Bronchial epithelial cell (primary cell): ENCODE results near the gene FHIT. TPM values are rescaled to one million over a fixed set of nuclear protein-coding genes. Genes with fewer than 3 reads are reported as not detected.
A peak's percentile ranks its signal among the peaks of the same experiment; 100 is the strongest.

Experiments
- DNase-seq: peaks from one replicate; pipeline ENCODE4 v3.0.0-alpha.2; 2010; ENCODE audit warnings: low read depth
- FAIRE-seq: peaks from 2 replicates; lab custom pipeline; 2011; peaks lifted over from hg19 to GRCh38; lab: Jason Lieb, UNC
- H3K27me3 ChIP-seq: 2 replicates; pipeline ENCODE4 v1.5.1; 2011; ENCODE audit warnings: low read length; ENCODE audit not compliant: control insufficient read depth, insufficient read depth
- H3K36me3 ChIP-seq: 2 replicates; pipeline ENCODE4 v1.5.1; 2011; ENCODE audit warnings: low read length; ENCODE audit not compliant: control insufficient read depth, insufficient read depth
- H3K4me3 ChIP-seq: 2 replicates; pipeline ENCODE4 v1.5.1; 2011; ENCODE audit warnings: mild to moderate bottlenecking, low read depth, low read length, control low read depth
- total RNA-seq: library from RNA; depleted of rRNA; stranded (reverse); fragments of >200 nt; gene quantifications from 2 replicates; pipeline ENCODE4 v1.2.1, GENCODE V29; 2014
- TF ChIP-seq, protein P1 (sequence below): IDR thresholded peaks from 2 replicates; pipeline ENCODE4 v1.5.1; 2011; ENCODE audit warnings: mild to moderate bottlenecking, moderate library complexity, low read length, control low read depth, inconsistent platforms; ENCODE audit not compliant: insufficient read depth, severe bottlenecking

Gene FHIT
- total RNA-seq, 1 donor from 2014 or later = 1.6 TPM

DNA sequence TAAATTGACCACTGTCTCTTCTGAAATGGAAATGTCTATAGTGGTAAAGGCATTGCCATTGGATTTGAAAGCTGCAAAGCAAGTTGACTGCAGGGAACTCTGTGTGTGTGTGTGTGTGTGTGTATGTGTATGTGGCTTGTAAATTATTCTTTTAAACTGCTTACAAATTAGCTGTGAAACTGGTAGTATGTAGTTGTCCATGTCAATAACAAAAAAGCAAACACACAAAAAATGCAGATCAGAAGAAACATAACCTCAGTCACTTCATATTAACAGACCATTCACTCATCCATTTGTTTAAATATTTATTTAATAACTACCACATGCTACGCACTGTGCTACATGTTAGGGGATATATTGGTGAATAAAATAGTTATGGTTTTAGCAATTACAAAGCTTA lies 837.7 kb downstream of the FHIT start:
- Histone ChIP-seq H3K4me3 (no peak overlapping the region), H3K27me3 (no peaks in the 10 kb centered on the region), H3K36me3 (no peaks in the 10 kb centered on the region)
- TF ChIP-seq, protein P1, sequence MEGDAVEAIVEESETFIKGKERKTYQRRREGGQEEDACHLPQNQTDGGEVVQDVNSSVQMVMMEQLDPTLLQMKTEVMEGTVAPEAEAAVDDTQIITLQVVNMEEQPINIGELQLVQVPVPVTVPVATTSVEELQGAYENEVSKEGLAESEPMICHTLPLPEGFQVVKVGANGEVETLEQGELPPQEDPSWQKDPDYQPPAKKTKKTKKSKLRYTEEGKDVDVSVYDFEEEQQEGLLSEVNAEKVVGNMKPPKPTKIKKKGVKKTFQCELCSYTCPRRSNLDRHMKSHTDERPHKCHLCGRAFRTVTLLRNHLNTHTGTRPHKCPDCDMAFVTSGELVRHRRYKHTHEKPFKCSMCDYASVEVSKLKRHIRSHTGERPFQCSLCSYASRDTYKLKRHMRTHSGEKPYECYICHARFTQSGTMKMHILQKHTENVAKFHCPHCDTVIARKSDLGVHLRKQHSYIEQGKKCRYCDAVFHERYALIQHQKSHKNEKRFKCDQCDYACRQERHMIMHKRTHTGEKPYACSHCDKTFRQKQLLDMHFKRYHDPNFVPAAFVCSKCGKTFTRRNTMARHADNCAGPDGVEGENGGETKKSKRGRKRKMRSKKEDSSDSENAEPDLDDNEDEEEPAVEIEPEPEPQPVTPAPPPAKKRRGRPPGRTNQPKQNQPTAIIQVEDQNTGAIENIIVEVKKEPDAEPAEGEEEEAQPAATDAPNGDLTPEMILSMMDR = no peak
- DNase-seq (no peak), FAIRE-seq (no peak)

DNA sequence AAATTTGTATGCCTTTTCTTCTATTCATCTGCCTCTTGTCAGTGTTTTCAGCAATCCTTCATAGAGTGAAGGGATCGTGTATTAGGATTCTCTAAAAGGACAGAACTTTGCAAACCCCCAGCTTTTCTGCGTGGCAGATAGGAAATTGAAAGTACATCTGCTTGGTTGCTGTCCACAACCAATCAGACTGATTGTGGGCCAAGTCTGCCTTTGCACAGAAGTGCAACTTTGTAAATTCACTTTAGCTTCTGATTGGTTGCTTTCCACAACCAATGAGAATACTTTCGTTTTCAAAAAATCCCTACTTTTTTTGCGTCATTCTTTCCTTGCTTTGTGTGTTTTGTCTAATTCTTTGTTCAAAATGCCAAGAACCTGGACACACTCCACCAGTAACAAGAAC lies 847.4 kb downstream of the FHIT start:
- FAIRE-seq = no peak
- Histone ChIP-seq H3K4me3 (no peak overlapping the region), H3K36me3 (no peaks in the 10 kb centered on the region), H3K27me3 (no peaks in the 10 kb centered on the region)
- DNase-seq = no peak
- TF ChIP-seq, protein P1 = no peak

DNA sequence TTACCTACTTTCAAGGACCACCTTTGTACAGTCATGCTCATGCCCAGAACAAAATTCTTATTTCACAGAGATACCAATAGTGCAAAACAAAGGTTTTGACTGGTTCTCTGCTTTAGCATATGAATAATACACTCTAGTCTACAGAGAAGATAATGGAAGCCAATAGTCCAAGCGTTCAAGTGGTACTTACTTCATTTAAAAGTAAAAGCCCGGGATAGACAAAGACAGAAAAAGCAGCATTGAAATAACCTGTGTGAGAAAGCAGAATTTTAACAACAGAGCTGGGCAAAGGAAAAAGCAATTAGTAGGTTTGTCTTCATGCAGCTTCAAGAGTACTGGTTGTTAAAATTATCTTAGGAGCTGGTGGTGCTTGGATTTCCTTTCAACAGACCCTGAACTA lies 848.3 kb downstream of the FHIT start:
- DNase-seq (no peak), FAIRE-seq (no peak)
- H3K27me3 ChIP-seq = no peaks in the 10 kb centered on the region
- no peak overlapping the region for H3K4me3 ChIP-seq
- no peaks in the 10 kb centered on the region for H3K36me3 ChIP-seq
- TF ChIP-seq, protein P1 = no peak

DNA sequence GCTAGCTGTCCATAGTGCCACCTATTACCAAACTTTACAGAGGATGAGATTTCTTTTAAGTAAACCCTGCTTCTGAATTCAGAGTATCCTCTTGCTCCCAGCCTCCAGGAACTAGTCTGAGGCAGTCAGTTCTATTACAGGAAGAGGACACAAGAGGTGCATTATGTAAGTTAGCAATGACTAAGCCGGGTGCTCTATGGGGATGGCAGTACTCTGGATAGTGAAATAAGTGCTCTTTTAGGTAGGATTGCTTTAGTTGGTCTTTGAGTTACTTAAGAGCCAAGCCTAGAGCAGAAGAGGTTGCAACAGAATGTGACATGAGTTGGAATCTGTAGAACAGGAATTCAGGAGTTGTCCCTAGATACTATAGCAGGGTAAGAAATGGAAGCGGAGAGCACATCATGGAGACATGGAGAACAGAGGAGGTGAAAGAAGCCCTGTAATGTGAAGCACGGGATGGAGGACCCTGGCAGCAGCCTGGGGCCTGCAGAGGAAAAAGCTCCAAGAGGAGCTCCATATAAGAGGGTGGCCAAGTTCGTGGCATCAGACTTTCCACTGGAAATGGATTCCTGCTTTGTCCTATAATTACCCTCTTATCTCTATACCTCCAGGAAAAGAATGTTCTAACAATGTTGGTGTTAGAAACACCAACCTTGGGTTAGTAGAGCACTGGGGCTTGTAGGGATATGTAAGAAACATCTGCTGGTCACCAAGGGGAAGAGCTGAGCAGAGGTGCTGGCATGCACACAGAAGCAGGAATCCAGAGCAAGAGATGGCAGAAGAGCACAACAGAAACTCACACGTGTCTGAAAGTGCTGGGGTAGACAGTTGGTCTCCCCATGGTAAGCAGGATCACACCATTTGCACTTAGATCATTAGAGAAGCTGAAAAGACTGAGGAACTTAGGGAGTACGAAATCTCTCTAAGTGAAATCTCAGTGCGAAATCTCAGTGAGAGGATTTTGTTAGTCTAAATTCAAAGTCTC lies 851.1 kb downstream of the FHIT start:
- no peaks in the 10 kb centered on the region for H3K27me3 ChIP-seq
- DNase-seq = peak; percentile 40
- H3K4me3 ChIP-seq = no peak overlapping the region
- TF ChIP-seq, protein P1 = no peak
- no peaks in the 10 kb centered on the region for H3K36me3 ChIP-seq
- no peak for FAIRE-seq

DNA sequence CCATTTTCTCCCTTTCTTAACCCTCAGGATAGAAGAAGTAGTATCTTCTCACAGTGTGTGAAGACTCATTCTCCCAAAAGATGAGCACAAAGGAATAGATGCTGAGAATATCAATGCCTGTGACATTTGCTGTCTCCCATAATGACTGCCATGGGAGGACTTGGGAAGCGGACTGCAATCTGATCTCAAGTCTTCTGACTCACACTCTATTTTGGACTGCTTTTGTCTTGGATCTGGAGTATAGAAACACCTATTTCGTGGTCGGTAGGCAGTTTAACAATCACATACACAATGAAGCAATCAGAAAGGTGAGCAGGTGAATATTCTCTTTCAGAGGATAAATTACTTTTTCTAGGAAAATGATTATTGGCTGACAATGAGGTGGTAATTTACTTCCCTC lies 852.0 kb downstream of the FHIT start:
- DNase-seq (no peak), FAIRE-seq (no peak)
- TF ChIP-seq, protein P1 = no peak
- Histone ChIP-seq H3K36me3 (no peaks in the 10 kb centered on the region), H3K27me3 (no peaks in the 10 kb centered on the region), H3K4me3 (no peak overlapping the region)
